ENCODE results near the gene SCAPER.

GRCh38 chr15:76401285-76401684, 503.9 kb downstream of the SCAPER start:
- TF ChIP-seq CTCF (conservative IDR thresholded peaks at IDR 0.05; ENCODE audit: low read length) (no peak), EZH2phosphoT487 (IDR thresholded peaks at IDR 0.05; ENCODE audit: borderline replicate concordance, low read depth, low read length) (no peak)

All from OCI-LY7 (cell line).